GM12878 (cell line): ENCODE results near the gene SLC17A8.

Source experiments
- CEBPZ ChIP-seq: fragments of 150-350 bp; IDR thresholded peaks from 2 replicates; pipeline ENCODE4 v1.6.1; 2016; ENCODE audit warnings: low read depth, low read length
- CHD4 ChIP-seq: fragments of 200-600 bp; sonication (generic); IDR thresholded peaks from 2 replicates; pipeline ENCODE4 v1.6.1; 2016; ENCODE audit warnings: mild to moderate bottlenecking
- CTCF ChIP-seq, 3 experiments: IDR thresholded peaks in 2 of 3; conservative IDR thresholded peaks in 1 of 3; 2 replicates each; pipeline ENCODE4 v1.5.1; 2011; ENCODE audit warnings: low read depth in 3 of 3, low read length in 3 of 3, mild to moderate bottlenecking in 3 of 3, control low read depth in 2 of 3, moderate library complexity in 2 of 3, inconsistent platforms in 1 of 3, mixed read lengths in 1 of 3; ENCODE audit not compliant: control insufficient read depth in 2 of 3, insufficient read depth in 1 of 3; ENCODE audit errors: extremely low read depth in 1 of 3
- EP300 ChIP-seq, 2 experiments: fragments of 150-350 bp in 1 of 2; IDR thresholded peaks; 2 replicates each; pipeline ENCODE4 v1.6.1; 2011 to 2012; ENCODE audit warnings: low read depth in 2 of 2, low read length in 2 of 2, borderline replicate concordance in 1 of 2, improper control_type of control experiment in 1 of 2, inconsistent platforms in 1 of 2; ENCODE audit not compliant: control insufficient read depth in 1 of 2
- NR2C2 ChIP-seq: IDR thresholded peaks from 2 replicates; pipeline ENCODE4 v1.6.1; 2011; ENCODE audit warnings: borderline replicate concordance, low read depth; ENCODE audit not compliant: control insufficient read depth, insufficient read length
- SIX5 ChIP-seq: IDR thresholded peaks from 2 replicates; pipeline ENCODE4 v1.6.1; 2011; ENCODE audit warnings: mild to moderate bottlenecking, low read depth, low read length, moderate library complexity; ENCODE audit not compliant: severe bottlenecking
- SMC3 ChIP-seq: IDR thresholded peaks from 2 replicates; pipeline ENCODE4 v1.6.1; 2011; ENCODE audit warnings: low read length, improper control_type of control experiment, borderline replicate concordance
- SP1 ChIP-seq: IDR thresholded peaks from one replicate; pipeline ENCODE4 v1.6.1; 2011; ENCODE audit warnings: low read depth, low read length
- USF1 ChIP-seq: IDR thresholded peaks from 2 replicates; pipeline ENCODE4 v1.6.1; 2011; ENCODE audit warnings: borderline replicate concordance, low read depth, mild to moderate bottlenecking, moderate library complexity, mixed read lengths, low read length; ENCODE audit not compliant: insufficient read depth; ENCODE audit errors: extremely low read length
- USF2 ChIP-seq: IDR thresholded peaks from 2 replicates; pipeline ENCODE4 v1.6.1; 2011; ENCODE audit warnings: low read depth, low read length, improper control_type of control experiment, borderline replicate concordance

- no peak for TF ChIP-seq USF2
- no peak for TF ChIP-seq CTCF (IDR thresholded peaks at IDR 0.05 in 2 of 3, conservative IDR thresholded peaks at IDR 0.05 in 1 of 3; ENCODE audit: control insufficient read depth in 2 of 3, extremely low read depth in 1 of 3, insufficient read depth in 1 of 3, low read depth in 3 of 3, low read length in 3 of 3)
- no peak for TF ChIP-seq SIX5
- no peak for TF ChIP-seq SMC3
- no peak for TF ChIP-seq CHD4
- TF ChIP-seq SP1, result no peak
- TF ChIP-seq EP300 (IDR thresholded peaks at IDR 0.05; ENCODE audit: borderline replicate concordance in 1 of 2, control insufficient read depth in 1 of 2, low read depth in 2 of 2, low read length in 2 of 2), result no peak
- no peak for TF ChIP-seq CEBPZ
- no peak for TF ChIP-seq NR2C2
- no peak for TF ChIP-seq USF1
Measured at GRCh38 chr12:100435957-100436356, 79.1 kb downstream of the SLC17A8 start.
